Measurements from ENCODE around the gene GSC2. TPM values are rescaled to one million over a fixed set of nuclear protein-coding genes. Genes with fewer than 3 reads are reported as not detected.

Gene GSC2, protein sequence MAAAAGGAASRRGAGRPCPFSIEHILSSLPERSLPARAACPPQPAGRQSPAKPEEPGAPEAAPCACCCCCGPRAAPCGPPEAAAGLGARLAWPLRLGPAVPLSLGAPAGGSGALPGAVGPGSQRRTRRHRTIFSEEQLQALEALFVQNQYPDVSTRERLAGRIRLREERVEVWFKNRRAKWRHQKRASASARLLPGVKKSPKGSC
- not detected in 2 replicates for total RNA-seq

GRCh38 chr22:19149991-19150390 is at the start of gene GSC2:
TSS of gene GSC2 (minus strand) at chr22:19150292. CDS start at chr22:19150283, 9 bp downstream.

DNA sequence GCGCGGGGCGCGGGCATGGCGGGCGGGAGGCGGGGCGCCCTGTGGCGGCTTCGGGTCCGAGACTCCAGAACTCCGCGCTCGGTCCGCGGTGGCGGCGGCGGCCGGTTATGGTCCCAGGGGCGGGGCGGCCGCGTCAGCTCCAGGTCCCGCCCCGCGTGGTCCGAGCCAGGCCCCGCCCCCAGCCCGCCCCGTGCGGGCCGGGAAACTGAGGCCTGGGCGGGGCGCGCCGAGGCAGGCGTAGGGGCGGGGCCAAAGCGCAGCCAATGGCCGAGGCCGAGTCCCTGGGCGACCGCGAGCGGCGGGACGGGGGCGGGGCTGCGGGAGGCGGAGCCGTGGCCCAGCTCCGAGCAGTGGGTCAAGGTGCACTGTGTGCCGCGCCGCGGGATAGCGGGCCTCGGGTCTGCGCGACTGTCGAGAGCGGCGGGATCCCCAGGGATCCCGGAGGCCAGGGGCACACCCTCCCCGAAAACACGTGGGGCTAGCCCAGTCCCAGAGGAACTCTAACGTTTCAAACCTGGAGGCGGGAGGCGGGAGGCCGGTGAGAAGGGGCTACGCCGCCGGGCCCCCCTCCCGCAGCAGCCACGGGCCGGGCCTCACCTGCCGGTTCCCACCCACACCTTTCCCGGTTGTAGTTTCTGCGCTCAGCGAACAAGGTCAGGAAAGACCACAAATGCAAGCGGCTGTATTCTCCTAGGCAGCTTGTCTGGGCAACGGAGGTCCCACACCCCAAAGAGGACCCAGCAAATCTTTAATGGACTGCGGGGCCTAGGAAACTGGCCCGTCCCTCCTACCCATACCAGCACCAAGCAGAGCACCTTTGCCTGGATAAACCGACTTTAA is 28.8 kb upstream of the GSC2 start, which contains the start of gene SLC25A1:
Gene SLC25A1 (minus strand): TSS at position 80 of the 840 bp plus-strand sequence. CDS start 63 bp downstream, at position 17.

DNA sequence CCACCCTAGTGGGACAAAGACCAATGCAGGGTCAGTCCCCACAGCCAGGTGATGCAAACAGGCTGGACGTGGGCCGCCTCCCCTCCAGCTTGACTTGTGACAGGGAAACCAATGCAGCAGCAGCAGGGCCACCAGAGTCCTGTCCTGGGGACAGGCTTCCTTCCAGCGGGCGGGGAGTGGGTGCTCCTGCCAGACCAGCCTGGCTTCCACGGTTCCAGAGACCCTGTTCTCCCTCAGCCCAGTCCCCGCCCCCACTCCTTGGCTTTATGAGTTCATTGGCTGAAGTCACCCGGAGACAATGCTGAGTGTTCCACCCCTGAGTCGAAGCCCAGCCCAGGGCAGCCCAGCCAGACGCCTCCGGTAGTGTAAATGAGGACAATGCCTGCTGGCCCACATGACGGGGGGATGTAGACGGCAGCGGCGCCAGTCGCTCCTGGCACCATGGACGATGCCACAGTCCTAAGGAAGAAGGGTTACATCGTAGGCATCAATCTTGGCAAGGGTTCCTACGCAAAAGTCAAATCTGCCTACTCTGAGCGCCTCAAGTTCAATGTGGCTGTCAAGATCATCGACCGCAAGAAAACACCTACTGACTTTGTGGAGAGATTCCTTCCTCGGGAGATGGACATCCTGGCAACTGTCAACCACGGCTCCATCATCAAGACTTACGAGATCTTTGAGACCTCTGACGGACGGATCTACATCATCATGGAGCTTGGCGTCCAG is 19.0 kb downstream of the GSC2 start, which contains the start of gene TSSK2:
Gene TSSK2 (plus strand): TSS at position 350 of the 726 bp plus-strand sequence. CDS start 92 bp downstream, at position 442.

DNA sequence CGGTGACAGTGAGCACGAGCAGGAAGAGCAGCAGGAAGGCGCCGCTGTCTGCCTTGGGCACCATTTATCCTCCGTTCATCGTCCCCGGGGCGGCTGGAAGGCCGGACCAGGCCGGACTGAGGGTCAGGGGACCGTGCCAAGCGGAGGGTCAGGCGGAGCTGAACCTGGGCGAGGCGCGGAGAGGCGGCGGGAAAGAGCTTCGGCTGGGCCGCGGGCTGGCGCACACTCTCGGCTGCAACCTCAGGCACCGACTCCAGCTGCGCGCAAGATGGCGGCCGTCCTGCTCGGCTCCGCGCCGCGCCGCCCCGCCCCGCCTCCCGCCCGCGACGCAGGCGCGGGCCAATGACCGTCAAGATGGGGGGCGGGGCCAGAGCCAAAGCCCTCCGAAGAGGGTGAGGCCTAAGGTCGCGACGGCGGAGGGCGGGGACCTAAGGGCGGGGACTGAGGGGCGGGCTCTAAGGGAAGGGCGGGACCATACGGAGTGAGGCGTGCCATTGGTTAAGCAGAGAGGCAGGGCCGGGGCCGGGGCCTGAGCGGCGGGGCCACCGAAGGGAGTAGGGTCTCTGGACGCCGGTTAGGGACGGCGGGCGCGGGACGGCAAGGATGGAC is 27.8 kb downstream of the GSC2 start, which contains the start of gene DGCR2:
Gene DGCR2 (minus strand): TSS at position 270 of the 609 bp plus-strand sequence. CDS start 206 bp downstream, at position 64.

Other genes starting within 250 kb of the GSC2 start
- 0.71 and 1.3 TPM in 2 replicates for gene DGCR6, start 244.0 kb downstream of the GSC2 start, total RNA-seq
- gene PRODH, start 214.0 kb downstream of the GSC2 start, total RNA-seq, result under 0.01 and 0.18 TPM in 2 replicates
- gene DGCR2, start 27.9 kb downstream of the GSC2 start, total RNA-seq, result 35.1 and 44.9 TPM in 2 replicates
- not detected in 2 replicates for gene TSSK2, start 19.0 kb downstream of the GSC2 start, total RNA-seq
- 5.8 and 6.3 TPM in 2 replicates for gene ESS2, start 5.6 kb downstream of the GSC2 start, total RNA-seq
- 85.5 and 94.9 TPM in 2 replicates for gene SLC25A1, start 28.4 kb upstream of the GSC2 start, total RNA-seq
- gene CLTCL1, start 141.4 kb upstream of the GSC2 start, total RNA-seq, result 7.0 and 7.8 TPM in 2 replicates